Body of pancreas (tissue), 4 donors: ENCODE measurements around the gene PTGFR. TPM values are rescaled to one million over a fixed set of nuclear protein-coding genes. Genes with fewer than 3 reads are reported as not detected.

Experiments used
- ATAC-seq: fragments of 150-250 bp; one replicate; pipeline ENCODE4 v1.9.1; 2016
- DNase-seq, 4 donors: peaks; one replicate each; pipeline ENCODE4 v3.0.0-alpha.2; 2019
- H3K27ac ChIP-seq, 4 donors: fragments of 200-600 bp; sonication (generic); 1 replicate in 3 of 4; 2 replicates in 1 of 4; pipeline versions ENCODE4 v1.5.1 to v1.6.1; 2016 to 2019; ENCODE audit warnings: mild to moderate bottlenecking in 1 of 4, mixed read lengths in 1 of 4, moderate library complexity in 1 of 4
- H3K27me3 ChIP-seq, 2 donors: fragments of 200-600 bp; sonication (generic); one replicate each; pipeline ENCODE4 v1.6.0; 2016; ENCODE audit warnings: mild to moderate bottlenecking in 1 of 2
- H3K36me3 ChIP-seq, 2 donors: fragments of 200-600 bp; sonication (generic); replicated peaks in 1 of 2; 2 replicates each; pipeline ENCODE4 v1.5.1; 2016; ENCODE audit warnings: low read depth in 2 of 2; ENCODE audit not compliant: insufficient read depth in 1 of 2
- H3K4me1 ChIP-seq: fragments of 200-600 bp; sonication (generic); one replicate; pipeline ENCODE4 v1.6.0; 2016
- H3K4me3 ChIP-seq, 2 donors: fragments of 200-600 bp; sonication (generic); 1 replicate in 1 of 2; 2 replicates in 1 of 2; pipeline ENCODE4 v1.5.1; 2016 to 2019
- H3K9me3 ChIP-seq, 3 donors: fragments of 200-600 bp; sonication (generic); 1 replicate in 2 of 3; 2 replicates in 1 of 3; pipeline ENCODE4 v1.5.1; 2016
- CTCF ChIP-seq, 7 experiments: fragments of 450-650 bp in 4 of 7; fragments of 200-600 bp in 3 of 7; sonication (generic) in 3 of 7; IDR thresholded peaks; one replicate each; pipeline ENCODE4 v1.5.1; 2016 to 2019; ENCODE audit warnings: antibody characterized with exemption in 7 of 7
- POLR2A ChIP-seq, 3 donors: fragments of 450-650 bp; IDR thresholded peaks; one replicate each; pipeline ENCODE4 v1.6.1; 2016; ENCODE audit warnings: antibody characterized with exemption in 3 of 3, mild to moderate bottlenecking in 2 of 3
- WGBS, 2 donors: methylation state at CpG; one replicate each; pipeline ENCODE4 v1.1.5; 2017; 5-methylcytosine and 5-hydroxymethylcytosine counted together
- intact Hi-C: fragments of 100-400 bp; cut with DNase I; formaldehyde crosslinking; loops from one replicate; pipeline ENCODE4 v1.15.1; 2023
- total RNA-seq, 2 donors: library from RNA; depleted of rRNA; stranded (reverse); fragments of >200 nt; gene quantifications; one replicate each; pipeline ENCODE4 v1.1.0, GENCODE V29; 2016

PTGFR gene
- total RNA-seq, 2 donors from 2014 or later: 1.0 to 3.0 TPM

GRCh38 chr1:78465143-78465542 is 25.6 kb upstream of the PTGFR start:
- WGBS, 2 donors: 56 to 83% methylated on average over 1 of the region's 1 CpG
- ATAC-seq: no peak
- Histone ChIP-seq H3K9me3 (no peaks in the 10 kb centered on the region), H3K36me3 (no peaks in the 10 kb centered on the region), H3K27me3 (no peaks in the 10 kb centered on the region), H3K4me3 (no peak overlapping the region), H3K27ac (no peak overlapping the region), H3K4me1 (no peaks in the 10 kb centered on the region)
- no peak for TF ChIP-seq POLR2A (IDR thresholded peaks at IDR 0.05)
- TF ChIP-seq CTCF (IDR thresholded peaks at IDR 0.05): no peak
- intact Hi-C loops: no loop called here
- no peak for DNase-seq

GRCh38 chr1:78468521-78468920 is 22.3 kb upstream of the PTGFR start:
- Histone ChIP-seq H3K36me3 (no peaks in the 10 kb centered on the region), H3K27me3 (no peaks in the 10 kb centered on the region), H3K9me3 (no peaks in the 10 kb centered on the region), H3K4me3 (no peak overlapping the region), H3K27ac (no peak overlapping the region), H3K4me1 (peaks cover 3% of the 10 kb centered on the region)
- ATAC-seq: no peak
- intact Hi-C loops: no loop called here
- DNase-seq: no peak
- 93 to 96% methylated on average over 1 of the region's 1 CpG for WGBS, 2 donors
- TF ChIP-seq CTCF (IDR thresholded peaks at IDR 0.05) (no peak), POLR2A (IDR thresholded peaks at IDR 0.05) (no peak)

GRCh38 chr1:78469576-78469975 is 21.2 kb upstream of the PTGFR start:
- peaks cover 3% of the 10 kb centered on the region for H3K4me1 ChIP-seq
- H3K36me3 ChIP-seq: no peaks in the 10 kb centered on the region
- 92% methylated on average over 1 of the region's 1 CpG for WGBS, 2 donors
- DNase-seq (no peak), ATAC-seq (no peak)
- intact Hi-C loops: no loop called here
- H3K4me3 ChIP-seq: no peak overlapping the region
- no peak overlapping the region for H3K27ac ChIP-seq
- no peaks in the 10 kb centered on the region for H3K27me3 ChIP-seq
- no peak for TF ChIP-seq POLR2A (IDR thresholded peaks at IDR 0.05)
- no peak for TF ChIP-seq CTCF (IDR thresholded peaks at IDR 0.05)
- no peaks in the 10 kb centered on the region for H3K9me3 ChIP-seq

- intact Hi-C loops: no loop called here
- Histone ChIP-seq H3K36me3 (no peaks in the 10 kb centered on the region), H3K4me3 (no peak overlapping the region), H3K27me3 (no peaks in the 10 kb centered on the region), H3K27ac (no peak overlapping the region), H3K9me3 (no peaks in the 10 kb centered on the region), H3K4me1 (peaks cover 3% of the 10 kb centered on the region)
- no peak for ATAC-seq
- no peak for TF ChIP-seq POLR2A (IDR thresholded peaks at IDR 0.05)
- no peak for TF ChIP-seq CTCF (IDR thresholded peaks at IDR 0.05)
- DNase-seq: no peak
- 25 to 43% methylated on average over 2 of the region's 2 CpGs for WGBS, 2 donors
Observed at GRCh38 chr1:78471890-78472620, 18.7 kb upstream of the PTGFR start.
